ENCODE data around the gene BHMT2.

Gene BHMT2

GRCh38 chr5:79074641-79075040, 5.1 kb downstream of the BHMT2 start:
- Histone ChIP-seq H3K4me1 (peaks cover 8% of the 10 kb centered on the region), H3K9me3 (0 out of 2 replicates have a peak, but pooled peaks cover 2% of the 10 kb centered on the region), H3K4me3 (ENCODE audit: low read depth, low read length) (no peak overlapping the region), H3K27me3 (no peaks in the 10 kb centered on the region), H3K36me3 (no peaks in the 10 kb centered on the region)
- DNase-seq: no peak
- TF ChIP-seq CTCF (IDR thresholded peaks at IDR 0.05; ENCODE audit: low read depth, low read length): no peak

- Histone ChIP-seq H3K4me3 (ENCODE audit: low read depth, low read length) (no peak overlapping the region), H3K4me1 (peaks cover under 1% of the 10 kb centered on the region; the same call in 1 of the 2 replicates), H3K36me3 (no peaks in the 10 kb centered on the region), H3K27me3 (no peaks in the 10 kb centered on the region), H3K9me3 (no peaks in the 10 kb centered on the region)
- no peak for TF ChIP-seq CTCF (IDR thresholded peaks at IDR 0.05; ENCODE audit: low read depth, low read length)
- no peak for DNase-seq
Observed at GRCh38 chr5:79075646-79076426, 6.3 kb downstream of the BHMT2 start.

GRCh38 chr5:79076819-79077218, 7.3 kb downstream of the BHMT2 start:
- no peak for TF ChIP-seq CTCF (IDR thresholded peaks at IDR 0.05; ENCODE audit: low read depth, low read length)
- Histone ChIP-seq H3K4me1 (no peaks in the 10 kb centered on the region), H3K27me3 (no peaks in the 10 kb centered on the region), H3K36me3 (no peaks in the 10 kb centered on the region), H3K4me3 (ENCODE audit: low read depth, low read length) (no peak overlapping the region), H3K9me3 (no peaks in the 10 kb centered on the region)
- DNase-seq: no peak

GRCh38 chr5:79077680-79078365, 8.3 kb downstream of the BHMT2 start:
- no peaks in the 10 kb centered on the region for H3K27me3 ChIP-seq
- no peaks in the 10 kb centered on the region for H3K4me1 ChIP-seq
- H3K4me3 ChIP-seq (ENCODE audit: low read depth, low read length): no peak overlapping the region
- no peak for DNase-seq
- no peak for TF ChIP-seq CTCF (IDR thresholded peaks at IDR 0.05; ENCODE audit: low read depth, low read length)
- H3K36me3 ChIP-seq: no peaks in the 10 kb centered on the region
- H3K9me3 ChIP-seq: no peaks in the 10 kb centered on the region

GRCh38 chr5:79080804-79081203, 11.2 kb downstream of the BHMT2 start:
- H3K4me1 ChIP-seq: no peaks in the 10 kb centered on the region
- H3K9me3 ChIP-seq: no peaks in the 10 kb centered on the region
- no peak for DNase-seq
- H3K36me3 ChIP-seq: no peaks in the 10 kb centered on the region
- H3K27me3 ChIP-seq: no peaks in the 10 kb centered on the region
- TF ChIP-seq CTCF (IDR thresholded peaks at IDR 0.05; ENCODE audit: low read depth, low read length): no peak
- no peak overlapping the region for H3K4me3 ChIP-seq (ENCODE audit: low read depth, low read length)

GRCh38 chr5:79081779-79082178, 12.2 kb downstream of the BHMT2 start:
- DNase-seq: no peak
- Histone ChIP-seq H3K9me3 (no peaks in the 10 kb centered on the region), H3K4me1 (no peaks in the 10 kb centered on the region), H3K27me3 (no peaks in the 10 kb centered on the region), H3K36me3 (no peaks in the 10 kb centered on the region), H3K4me3 (ENCODE audit: low read depth, low read length) (no peak overlapping the region)
- no peak for TF ChIP-seq CTCF (IDR thresholded peaks at IDR 0.05; ENCODE audit: low read depth, low read length)
